Astrocyte (in vitro differentiated cells and primary cell): ENCODE results near the gene RPS6KA3. TPM values are rescaled to one million over a fixed set of nuclear protein-coding genes. Genes with fewer than 3 reads are reported as not detected.

ENCODE experiments used
- DNase-seq: peaks from one replicate; pipeline ENCODE4 v3.0.0-alpha.2; 2010; ENCODE audit warnings: low read depth
- FAIRE-seq: peaks from 2 replicates; lab custom pipeline; 2011; peaks lifted over from hg19 to GRCh38; lab: Jason Lieb, UNC
- H2AFZ ChIP-seq: 2 replicates; pipeline ENCODE4 v1.6.0; 2012; ENCODE audit warnings: low read depth, low read length, inconsistent platforms
- H3K27ac ChIP-seq: 2 replicates; pipeline ENCODE4 v1.5.1; 2011; ENCODE audit warnings: low read depth, low read length, inconsistent platforms
- H3K27me3 ChIP-seq: 2 replicates; pipeline ENCODE4 v1.6.0; 2011; ENCODE audit warnings: low read length, inconsistent platforms; ENCODE audit not compliant: insufficient read depth
- H3K36me3 ChIP-seq: 2 replicates; pipeline ENCODE4 v1.5.1; 2011; ENCODE audit warnings: low read length, inconsistent platforms; ENCODE audit not compliant: insufficient read depth
- H3K4me1 ChIP-seq: 2 replicates; pipeline ENCODE4 v1.5.1; 2011; ENCODE audit warnings: low read length, inconsistent platforms; ENCODE audit not compliant: insufficient read depth
- H3K4me2 ChIP-seq: 2 replicates; pipeline ENCODE4 v1.6.0; 2012; ENCODE audit warnings: low read length, inconsistent platforms
- H3K4me3 ChIP-seq: 2 replicates; pipeline ENCODE4 v1.5.1; 2011; ENCODE audit warnings: low read depth, mild to moderate bottlenecking, low read length, inconsistent platforms; ENCODE audit not compliant: insufficient read depth
- H3K79me2 ChIP-seq: 2 replicates; pipeline ENCODE4 v1.6.0; 2012; ENCODE audit warnings: mild to moderate bottlenecking, low read length, inconsistent platforms; ENCODE audit not compliant: insufficient read depth
- H3K9ac ChIP-seq: 2 replicates; pipeline ENCODE4 v1.6.0; 2012; ENCODE audit warnings: mild to moderate bottlenecking, low read length, inconsistent platforms
- H3K9me3 ChIP-seq: 2 replicates; pipeline ENCODE4 v1.5.1; 2012; ENCODE audit warnings: low read depth, mild to moderate bottlenecking, low read length, inconsistent platforms; ENCODE audit not compliant: insufficient read depth
- H4K20me1 ChIP-seq: 2 replicates; pipeline ENCODE4 v1.6.0; 2012; ENCODE audit warnings: low read length, inconsistent platforms; ENCODE audit not compliant: insufficient read depth
- H3K27ac Mint-ChIP-seq: one replicate; pipeline ENCODE4 v1.8.0; 2021; ENCODE audit warnings: mild to moderate bottlenecking, mixed read lengths; ENCODE audit not compliant: unreplicated experiment
- H3K27me3 Mint-ChIP-seq: one replicate; pipeline ENCODE4 v1.8.0; 2021; ENCODE audit warnings: low read depth, mixed read lengths; ENCODE audit not compliant: unreplicated experiment
- H3K36me3 Mint-ChIP-seq: one replicate; pipeline ENCODE4 v1.8.0; 2021; ENCODE audit warnings: low read depth, mixed read lengths; ENCODE audit not compliant: unreplicated experiment
- H3K4me1 Mint-ChIP-seq: one replicate; pipeline ENCODE4 v1.8.0; 2021; ENCODE audit warnings: low read depth, mixed read lengths; ENCODE audit not compliant: unreplicated experiment
- H3K4me3 Mint-ChIP-seq: one replicate; pipeline ENCODE4 v1.8.0; 2021; ENCODE audit warnings: mild to moderate bottlenecking, moderate library complexity, mixed read lengths; ENCODE audit not compliant: unreplicated experiment
- H3K9me3 Mint-ChIP-seq: one replicate; pipeline ENCODE4 v1.8.0; 2021; ENCODE audit warnings: mild to moderate bottlenecking, mixed read lengths; ENCODE audit not compliant: unreplicated experiment
- CTCF ChIP-seq: IDR thresholded peaks from 2 replicates; pipeline ENCODE4 v1.5.1; 2011; ENCODE audit warnings: low read depth, mild to moderate bottlenecking, inconsistent platforms, low read length, moderate library complexity; ENCODE audit not compliant: insufficient read depth
- EZH2 ChIP-seq: IDR thresholded peaks from 2 replicates; pipeline ENCODE4 v1.6.1; 2012; ENCODE audit warnings: mild to moderate bottlenecking, low read length, inconsistent platforms; ENCODE audit not compliant: insufficient read depth
- total RNA-seq: library from RNA; stranded (reverse); gene quantifications from 2 replicates; pipeline ENCODE4 v1.2.1, GENCODE V29; 2021

RPS6KA3 gene
- total RNA-seq, 1 donor from 2014 or later = 34.3 TPM

- H3K4me2 ChIP-seq = no peak overlapping the region
- peaks cover 2% of the 10 kb centered on the region for H3K36me3 Mint-ChIP-seq
- no peaks in the 10 kb centered on the region for H3K9me3 ChIP-seq
- no peaks in the 10 kb centered on the region for H3K27me3 ChIP-seq
- no peak for TF ChIP-seq CTCF
- no peak for TF ChIP-seq EZH2
- H3K27ac ChIP-seq = no peak overlapping the region
- H3K9ac ChIP-seq = no peak overlapping the region
- no peaks in the 10 kb centered on the region for H3K27me3 Mint-ChIP-seq
- no peak for DNase-seq
- peaks cover 30% of the 10 kb centered on the region for H3K36me3 ChIP-seq
- no peak overlapping the region for H2AFZ ChIP-seq
- H3K9me3 Mint-ChIP-seq = no peaks in the 10 kb centered on the region
- no peak overlapping the region for H3K4me3 Mint-ChIP-seq
- H3K27ac Mint-ChIP-seq = no peak overlapping the region
- peaks cover 18% of the 10 kb centered on the region for H3K79me2 ChIP-seq
- FAIRE-seq = peak; percentile 68
- H3K4me3 ChIP-seq = no peak overlapping the region
- H4K20me1 ChIP-seq = peaks cover 14% of the 10 kb centered on the region
- H3K4me1 Mint-ChIP-seq = no peaks in the 10 kb centered on the region
- no peaks in the 10 kb centered on the region for H3K4me1 ChIP-seq
These were observed 134.0 kb downstream of the RPS6KA3 start for GRCh38 chrX:20132666-20133065.

- H3K36me3 ChIP-seq = peaks cover 16% of the 10 kb centered on the region
- no peak overlapping the region for H3K4me2 ChIP-seq
- H3K27me3 ChIP-seq = no peaks in the 10 kb centered on the region
- no peak for FAIRE-seq
- H3K9me3 Mint-ChIP-seq = no peaks in the 10 kb centered on the region
- peaks cover 4% of the 10 kb centered on the region for H4K20me1 ChIP-seq
- no peak overlapping the region for H3K4me3 ChIP-seq
- peaks cover 2% of the 10 kb centered on the region for H3K36me3 Mint-ChIP-seq
- H3K27ac ChIP-seq = no peak overlapping the region
- no peak for DNase-seq
- no peak for TF ChIP-seq CTCF
- no peak for TF ChIP-seq EZH2
- H3K4me3 Mint-ChIP-seq = no peak overlapping the region
- no peaks in the 10 kb centered on the region for H3K4me1 Mint-ChIP-seq
- H3K9me3 ChIP-seq = no peaks in the 10 kb centered on the region
- H2AFZ ChIP-seq = no peak overlapping the region
- H3K79me2 ChIP-seq = no peaks in the 10 kb centered on the region
- no peaks in the 10 kb centered on the region for H3K4me1 ChIP-seq
- H3K27me3 Mint-ChIP-seq = no peaks in the 10 kb centered on the region
- no peak overlapping the region for H3K27ac Mint-ChIP-seq
- no peak overlapping the region for H3K9ac ChIP-seq
These were observed 136.4 kb downstream of the RPS6KA3 start for GRCh38 chrX:20130357-20130756.

- H3K4me3 Mint-ChIP-seq = no peak overlapping the region
- H3K36me3 ChIP-seq = peaks cover 16% of the 10 kb centered on the region
- H3K79me2 ChIP-seq = no peaks in the 10 kb centered on the region
- no peak overlapping the region for H2AFZ ChIP-seq
- no peaks in the 10 kb centered on the region for H3K9me3 ChIP-seq
- H3K4me1 Mint-ChIP-seq = no peaks in the 10 kb centered on the region
- no peak for TF ChIP-seq CTCF
- no peak for TF ChIP-seq EZH2
- peaks cover 2% of the 10 kb centered on the region for H3K36me3 Mint-ChIP-seq
- no peaks in the 10 kb centered on the region for H3K4me1 ChIP-seq
- DNase-seq = no peak
- no peak overlapping the region for H3K27ac Mint-ChIP-seq
- no peak overlapping the region for H3K9ac ChIP-seq
- H4K20me1 ChIP-seq = peaks cover 4% of the 10 kb centered on the region
- no peaks in the 10 kb centered on the region for H3K27me3 Mint-ChIP-seq
- no peak overlapping the region for H3K4me3 ChIP-seq
- FAIRE-seq = no peak
- no peaks in the 10 kb centered on the region for H3K9me3 Mint-ChIP-seq
- no peaks in the 10 kb centered on the region for H3K27me3 ChIP-seq
- no peak overlapping the region for H3K27ac ChIP-seq
- no peak overlapping the region for H3K4me2 ChIP-seq
These were observed 137.2 kb downstream of the RPS6KA3 start for GRCh38 chrX:20129547-20129946.
